HepG2 (cell line): Measurements from ENCODE around the gene NCOA3. TPM values are rescaled to one million over a fixed set of nuclear protein-coding genes. Genes with fewer than 3 reads are reported as not detected.

Experiments
- AKAP8 ChIP-seq: sonication (generic); formaldehyde crosslinking; IDR thresholded peaks from 2 replicates; pipeline ENCODE4 v1.5.1; 2020; ENCODE audit warnings: mild to moderate bottlenecking, missing genetic modification reagents
- FOXJ3 ChIP-seq: sonication (generic); formaldehyde crosslinking; IDR thresholded peaks from 2 replicates; pipeline ENCODE4 v1.4.0; 2020; ENCODE audit warnings: missing genetic modification reagents, mild to moderate bottlenecking, borderline replicate concordance
- GFI1 ChIP-seq: sonication (generic); formaldehyde crosslinking; IDR thresholded peaks from 2 replicates; pipeline ENCODE4 v1.5.0; 2020; ENCODE audit warnings: missing genetic modification reagents, mild to moderate bottlenecking, borderline replicate concordance
- IKZF5 ChIP-seq: IDR thresholded peaks from 2 replicates; pipeline ENCODE4 v1.6.1; 2018; ENCODE audit warnings: missing genetic modification reagents, mild to moderate bottlenecking, missing compliant biosample characterization
- IRF1 ChIP-seq: sonication (generic); formaldehyde crosslinking; IDR thresholded peaks from 2 replicates; pipeline ENCODE4 v1.4.0; 2020; ENCODE audit warnings: low read depth, mild to moderate bottlenecking, missing genetic modification reagents
- KAT8 ChIP-seq: IDR thresholded peaks from 2 replicates; pipeline ENCODE4 v1.6.1; 2016; ENCODE audit warnings: missing genetic modification reagents, missing compliant biosample characterization
- LCORL ChIP-seq, 2 experiments: fragments of 450-650 bp in 1 of 2; sonication (generic) in 1 of 2; formaldehyde crosslinking in 1 of 2; IDR thresholded peaks; 2 replicates each; pipeline versions ENCODE4 v1.5.0 to v1.6.1; 2017 to 2020; ENCODE audit warnings: antibody characterized with exemption in 1 of 2, missing genetic modification reagents in 1 of 2
- MTF2 ChIP-seq: sonication (generic); formaldehyde crosslinking; IDR thresholded peaks from 2 replicates; pipeline ENCODE4 v1.5.0; 2020; ENCODE audit warnings: missing genetic modification reagents, borderline replicate concordance
- NONO ChIP-seq, 2 experiments: fragments of 450-650 bp in 1 of 2; sonication (generic) in 1 of 2; formaldehyde crosslinking in 1 of 2; IDR thresholded peaks in 1 of 2; conservative IDR thresholded peaks in 1 of 2; 2 replicates each; pipeline versions ENCODE4 v1.6.1 to v1.8.0; 2017 to 2022; ENCODE audit warnings: mild to moderate bottlenecking in 1 of 2, missing genetic modification reagents in 1 of 2, moderate library complexity in 1 of 2
- PHB2 ChIP-seq: fragments of 450-650 bp; IDR thresholded peaks from 2 replicates; pipeline ENCODE4 v1.6.1; 2018; ENCODE audit not compliant: partially characterized antibody
- PRDM15 ChIP-seq: sonication (generic); formaldehyde crosslinking; IDR thresholded peaks from 2 replicates; pipeline ENCODE4 v1.4.0; 2020; ENCODE audit warnings: missing genetic modification reagents
- SNAPC2 ChIP-seq: sonication (generic); formaldehyde crosslinking; IDR thresholded peaks from 2 replicates; pipeline ENCODE4 v1.8.1; 2022; ENCODE audit warnings: mild to moderate bottlenecking, missing genetic modification reagents
- SP2 ChIP-seq: sonication (generic); formaldehyde crosslinking; IDR thresholded peaks from 2 replicates; pipeline ENCODE4 v1.5.1; 2020; ENCODE audit warnings: mild to moderate bottlenecking, missing genetic modification reagents
- THAP7 ChIP-seq: sonication (generic); formaldehyde crosslinking; IDR thresholded peaks from 2 replicates; pipeline ENCODE4 v1.8.1; 2023; ENCODE audit warnings: mild to moderate bottlenecking, missing genetic modification reagents
- XRCC5 ChIP-seq: fragments of 200-400 bp; formaldehyde crosslinking; optimal IDR thresholded peaks from 2 replicates; pipeline ENCODE3; 2017; ENCODE audit warnings: mild to moderate bottlenecking, low read length
- ZFYVE20 ChIP-seq: sonication (generic); formaldehyde crosslinking; IDR thresholded peaks from 2 replicates; pipeline ENCODE4 v1.8.0; 2023; ENCODE audit warnings: low read depth, mild to moderate bottlenecking, moderate library complexity, missing genetic modification reagents, borderline replicate concordance
- ZNF17 ChIP-seq: sonication (generic); formaldehyde crosslinking; IDR thresholded peaks from 2 replicates; pipeline ENCODE4 v1.5.0; 2020; ENCODE audit warnings: mild to moderate bottlenecking, missing genetic modification reagents
- ZNF264 ChIP-seq: sonication (generic); formaldehyde crosslinking; IDR thresholded peaks from 2 replicates; pipeline ENCODE4 v1.4.0; 2020; ENCODE audit warnings: missing genetic modification reagents
- ZNF639 ChIP-seq: conservative IDR thresholded peaks from 2 replicates; pipeline ENCODE4 v1.6.1; 2018; ENCODE audit warnings: missing genetic modification reagents
- ZNF7 ChIP-seq: IDR thresholded peaks from 2 replicates; pipeline ENCODE4 v1.6.1; 2016; ENCODE audit warnings: missing biosample characterization, missing genetic modification reagents
- ZSCAN9 ChIP-seq: IDR thresholded peaks from 2 replicates; pipeline ENCODE4 v1.6.1; 2016; ENCODE audit warnings: borderline replicate concordance
- polyA plus RNA-seq, 8 experiments: library from polyadenylated mRNA; depleted of rRNA in 3 of 8; stranded (reverse) in 7 of 8; unstranded in 1 of 8; fragments of >200 nt; fragmentation: Illumina TruSeq in 4 of 8; extraction: Trizol in 4 of 8; gene quantifications; 2 replicates each; pipeline versions ENCODE4 v1.2.1 to v1.2.3, GENCODE V29; 2011 to 2016; ENCODE audit warnings: low read depth in 4 of 8, missing spikeins in 1 of 8, mixed read lengths in 1 of 8; ENCODE audit not compliant: insufficient read depth in 1 of 8
- total RNA-seq, 5 experiments: library from RNA; depleted of rRNA; stranded (reverse); fragments of >200 nt; fragmentation: Illumina TruSeq; extraction: Trizol; gene quantifications; 2 replicates each; pipeline ENCODE4 v1.2.3, GENCODE V29; 2016; ENCODE audit warnings: low read depth in 1 of 5

NCOA3 gene
- total and polyA plus RNA-seq, 2 of the 13 experiments (the other 11 are each of a cell fraction or from before 2014, with no cell fraction given): 35.0 to 56.8 TPM

- TF ChIP-seq PRDM15 (CRISPR knock-in tag) (no peak; the same call in 1 of the 2 replicates), SNAPC2 (CRISPR knock-in tag) (peak; percentile 59; the same call in 1 of the 2 replicates), ZNF17 (no peak), ZNF264 (CRISPR knock-in tag) (peak; percentile 98), ZNF7 (CRISPR knock-in tag) (peak; percentile 33; the same call in 1 of the 2 replicates), ZFYVE20 (CRISPR knock-in tag) (no peak), LCORL (IDR thresholded peaks at IDR 0.05) (no peak; the same call in 1 of the 2 replicates), LCORL (CRISPR knock-in tag; IDR thresholded peaks at IDR 0.05) (peak; percentile 98), AKAP8 (CRISPR knock-in tag) (peak; percentile 95), XRCC5 (peak; percentile 90), SP2 (no peak), IKZF5 (CRISPR knock-in tag) (peak; percentile 99), PHB2 (no peak), FOXJ3 (peak; percentile 98), THAP7 (CRISPR knock-in tag) (no peak), ZSCAN9 (peak; percentile 96), IRF1 (CRISPR knock-in tag) (no peak), NONO (IDR thresholded peaks at IDR 0.05) (no peak), NONO (CRISPR knock-in tag; conservative IDR thresholded peaks at IDR 0.05) (peak; percentile 94), ZNF639 (CRISPR knock-in tag) (peak; percentile 88; the same call in 1 of the 2 replicates), GFI1 (CRISPR knock-in tag) (peak; percentile 99), MTF2 (no peak), KAT8 (peak; percentile 91)
Measured at GRCh38 chr20:47464380-47465101, 37.1 kb upstream of the NCOA3 start (continued).
